OCI-LY3 (cell line): ENCODE results near the gene HPS4.
"Not testable (repeated sequence)": the region's sequence is repeated elsewhere in the genome, so short reads cannot be mapped to it uniquely, and the experiment has no call there.

Source experiments
- H2AFZ ChIP-seq: fragments of 200-600, 300-600 bp; shearing (Covaris generic); 2 replicates; pipeline ENCODE4 v1.6.0; 2014; ENCODE audit warnings: antibody characterized with exemption, low read depth, low read length
- H3K27ac ChIP-seq: fragments of 200-600, 300-600 bp; sonication (generic); 2 replicates; pipeline ENCODE4 v1.5.1; 2014; ENCODE audit warnings: mild to moderate bottlenecking, low read length, moderate library complexity, mixed read lengths
- H3K27me3 ChIP-seq: fragments of 200-600, 300-600 bp; sonication (generic); 2 replicates; pipeline ENCODE4 v1.6.1; 2014; ENCODE audit warnings: low read depth, low read length, mixed read lengths
- H3K36me3 ChIP-seq: fragments of 200-600, 300-600 bp; sonication (generic); replicated peaks from 2 replicates; pipeline ENCODE3; 2014; ENCODE audit warnings: low read depth, low read length, mixed read lengths
- H3K4me1 ChIP-seq: fragments of 300-600, 200-600 bp; sonication (generic); 2 replicates; pipeline ENCODE4 v1.6.1; 2014; ENCODE audit warnings: low read length, mixed read lengths
- H3K4me2 ChIP-seq: fragments of 200-600, 300-600 bp; sonication (generic); 2 replicates; pipeline ENCODE4 v1.6.1; 2014; ENCODE audit warnings: low read length, mixed read lengths
- H3K4me3 ChIP-seq: fragments of 300-600, 200-600 bp; sonication (generic); 2 replicates; pipeline ENCODE4 v1.5.1; 2014; ENCODE audit warnings: antibody characterized with exemption, mild to moderate bottlenecking, low read length, moderate library complexity
- H3K79me2 ChIP-seq: fragments of 300-600, 200-600 bp; shearing (Covaris generic); 2 replicates; pipeline ENCODE4 v1.6.1; 2014; ENCODE audit warnings: mild to moderate bottlenecking, low read length, mixed read lengths
- H3K9ac ChIP-seq: fragments of 300-600, 200-600 bp; shearing (Covaris generic); 2 replicates; pipeline ENCODE4 v1.6.0; 2014; ENCODE audit warnings: mild to moderate bottlenecking, low read length, moderate library complexity
- H3K9me3 ChIP-seq: fragments of 200-600, 300-600 bp; shearing (Covaris generic); 2 replicates; pipeline ENCODE4 v1.6.1; 2014; ENCODE audit warnings: low read length, mixed read lengths; ENCODE audit not compliant: insufficient read depth
- H4K20me1 ChIP-seq: fragments of 200-600, 300-600 bp; sonication (generic); 2 replicates; pipeline ENCODE4 v1.6.1; 2016; ENCODE audit warnings: low read length, mixed read lengths; ENCODE audit not compliant: insufficient read depth
- CTCF ChIP-seq: fragments of 200-600, 300-600 bp; sonication (generic); IDR thresholded peaks from 2 replicates; pipeline ENCODE4 v1.5.1; 2014; ENCODE audit warnings: antibody characterized with exemption, low read length, low read depth
- EZH2phosphoT487 ChIP-seq: fragments of 200-600 bp; shearing (Covaris generic); IDR thresholded peaks from 2 replicates; pipeline ENCODE4 v1.6.1; 2018; ENCODE audit warnings: antibody characterized with exemption, mixed run types, low read depth

HPS4 gene

GRCh38 chr22:26439559-26439958, 44.0 kb downstream of the HPS4 start:
- Histone ChIP-seq H3K27ac (no peak overlapping the region), H3K4me2 (no peak overlapping the region), H3K4me1 (peaks cover 14% of the 10 kb centered on the region), H4K20me1 (peaks cover 92% of the 10 kb centered on the region), H3K9ac (no peak overlapping the region), H3K79me2 (peaks cover 97% of the 10 kb centered on the region), H3K4me3 (no peak overlapping the region), H3K9me3 (no peaks in the 10 kb centered on the region), H3K27me3 (no peaks in the 10 kb centered on the region), H2AFZ (no peak overlapping the region), H3K36me3 (peaks cover 67% of the 10 kb centered on the region)
- TF ChIP-seq EZH2phosphoT487: no peak
- TF ChIP-seq CTCF: no peak

GRCh38 chr22:26438776-26439175, 44.8 kb downstream of the HPS4 start:
- not testable (repeated sequence) for H3K9me3 ChIP-seq, H3K9ac ChIP-seq, H3K4me3 ChIP-seq, H3K27me3 ChIP-seq, H2AFZ ChIP-seq, H3K4me2 ChIP-seq, H3K27ac ChIP-seq
- Histone ChIP-seq H3K79me2 (peaks cover 97% of the 10 kb centered on the region), H4K20me1 (peaks cover 92% of the 10 kb centered on the region), H3K36me3 (peaks cover 69% of the 10 kb centered on the region), H3K4me1 (peaks cover 14% of the 10 kb centered on the region)

GRCh38 chr22:26437694-26438392, 45.7 kb downstream of the HPS4 start:
- Histone ChIP-seq H3K9ac (no peak overlapping the region), H3K4me2 (no peak overlapping the region), H3K27me3 (no peaks in the 10 kb centered on the region), H2AFZ (no peak overlapping the region), H3K36me3 (peaks cover 69% of the 10 kb centered on the region), H4K20me1 (peaks cover 92% of the 10 kb centered on the region), H3K27ac (no peak overlapping the region), H3K79me2 (peaks cover 97% of the 10 kb centered on the region), H3K9me3 (no peaks in the 10 kb centered on the region), H3K4me1 (peaks cover 19% of the 10 kb centered on the region), H3K4me3 (no peak overlapping the region)
- no peak for TF ChIP-seq EZH2phosphoT487

GRCh38 chr22:26436903-26437515, 46.6 kb downstream of the HPS4 start:
- H3K36me3 ChIP-seq: peaks cover 65% of the 10 kb centered on the region
- peaks cover 21% of the 10 kb centered on the region for H3K4me1 ChIP-seq
- H3K4me2 ChIP-seq: no peak overlapping the region
- H3K27ac ChIP-seq: no peak overlapping the region
- peaks cover 90% of the 10 kb centered on the region for H4K20me1 ChIP-seq
- no peaks in the 10 kb centered on the region for H3K9me3 ChIP-seq
- H3K4me3 ChIP-seq: no peak overlapping the region
- H3K9ac ChIP-seq: no peak overlapping the region
- H2AFZ ChIP-seq: no peak overlapping the region
- H3K27me3 ChIP-seq: no peaks in the 10 kb centered on the region
- peaks cover 97% of the 10 kb centered on the region for H3K79me2 ChIP-seq
- TF ChIP-seq EZH2phosphoT487 (no peak), CTCF (no peak)
